WTC11 (cell line): ENCODE results near the gene FBXL7. TPM values are rescaled to one million over a fixed set of nuclear protein-coding genes. Genes with fewer than 3 reads are reported as not detected.

ENCODE experiments used
- ATAC-seq: fragments of 200-7000 bp; cut with Tn5 transposase; 2 replicates; pipeline ENCODE4 v1.10.0; 2021; ENCODE audit warnings: mild to moderate bottlenecking, moderate library complexity
- CTCF ChIA-PET: fragments of 300-600 bp; sonication (Branson Sonifier 250); formaldehyde crosslinking; loops from one replicate; lab custom pipeline; 2021; ENCODE audit warnings: antibody characterized with exemption; lab: Charles Lee
- POLR2A ChIA-PET: fragments of 350-600 bp; sonication (Branson Sonifier 250); formaldehyde crosslinking; loops from one replicate; lab custom pipeline; 2021; ENCODE audit warnings: antibody characterized with exemption; lab: Charles Lee
- DNase-seq: peaks from one replicate; pipeline ENCODE4 v3.0.0; 2021; ENCODE audit warnings: low spot score
- H3K27ac Mint-ChIP-seq: 2 replicates; pipeline ENCODE4 v1.8.0; 2021; ENCODE audit warnings: mixed read lengths
- H3K27me3 Mint-ChIP-seq: 2 replicates; pipeline ENCODE4 v1.8.0; 2021; ENCODE audit warnings: low read depth, mild to moderate bottlenecking, moderate library complexity, mixed read lengths
- H3K36me3 Mint-ChIP-seq: 2 replicates; pipeline ENCODE4 v1.8.0; 2021; ENCODE audit warnings: mixed read lengths
- H3K4me1 Mint-ChIP-seq: 2 replicates; pipeline ENCODE4 v1.8.0; 2022; ENCODE audit warnings: mixed read lengths
- H3K4me3 Mint-ChIP-seq: 2 replicates; pipeline ENCODE4 v1.8.0; 2021; ENCODE audit warnings: mild to moderate bottlenecking, moderate library complexity, mixed read lengths
- H3K9me3 Mint-ChIP-seq: 2 replicates; pipeline ENCODE4 v1.8.0; 2021; ENCODE audit warnings: mixed read lengths
- ARID4B ChIP-seq: sonication (generic); formaldehyde crosslinking; IDR thresholded peaks from 2 replicates; pipeline ENCODE4 v1.8.0; 2023; ENCODE audit warnings: missing genetic modification reagents, mild to moderate bottlenecking, borderline replicate concordance
- CTCF ChIP-seq: fragments of 200-600 bp; IDR thresholded peaks from 2 replicates; pipeline ENCODE4 v1.8.0; 2022; ENCODE audit warnings: antibody characterized with exemption
- E2F4 ChIP-seq: sonication (generic); formaldehyde crosslinking; IDR thresholded peaks from 2 replicates; pipeline ENCODE4 v1.8.1; 2022; ENCODE audit warnings: low read depth, mild to moderate bottlenecking, moderate library complexity, missing genetic modification reagents, borderline replicate concordance
- ESRRA ChIP-seq: sonication (generic); formaldehyde crosslinking; IDR thresholded peaks from 2 replicates; pipeline ENCODE4 v1.8.1; 2022; ENCODE audit warnings: mild to moderate bottlenecking, missing genetic modification reagents, borderline replicate concordance
- GRHL2 ChIP-seq: fragments of 250-450 bp; sonication (Bioruptor Pico); IDR thresholded peaks from 2 replicates; pipeline ENCODE4 v1.8.0; 2022; ENCODE audit warnings: mild to moderate bottlenecking, moderate library complexity; ENCODE audit not compliant: insufficient replicate concordance, severe bottlenecking
- GTF2I ChIP-seq: fragments of 250-450 bp; sonication (Bioruptor Pico); conservative IDR thresholded peaks from 2 replicates; pipeline ENCODE4 v1.4.0; 2021; ENCODE audit warnings: mild to moderate bottlenecking
- MXD4 ChIP-seq: fragments of 250-450 bp; sonication (Bioruptor Pico); IDR thresholded peaks from 2 replicates; pipeline ENCODE4 v1.8.0; 2021; ENCODE audit warnings: mild to moderate bottlenecking, moderate library complexity, borderline replicate concordance
- MYBL2 ChIP-seq: sonication (generic); formaldehyde crosslinking; IDR thresholded peaks from 2 replicates; pipeline ENCODE4 v1.8.1; 2023; ENCODE audit warnings: mild to moderate bottlenecking, moderate library complexity, missing genetic modification reagents
- NR1H2 ChIP-seq: sonication (generic); formaldehyde crosslinking; IDR thresholded peaks from 2 replicates; pipeline ENCODE4 v1.9.0; 2021; ENCODE audit warnings: mild to moderate bottlenecking, moderate library complexity, missing genetic modification reagents
- RELA ChIP-seq: sonication (generic); formaldehyde crosslinking; IDR thresholded peaks from 2 replicates; pipeline ENCODE4 v1.8.1; 2022; ENCODE audit warnings: missing genetic modification reagents, mild to moderate bottlenecking, borderline replicate concordance
- TCF7 ChIP-seq: sonication (generic); formaldehyde crosslinking; IDR thresholded peaks from 2 replicates; pipeline ENCODE4 v1.8.0; 2022; ENCODE audit warnings: mild to moderate bottlenecking, low read depth, missing genetic modification reagents, moderate library complexity
- ZNF219 ChIP-seq: sonication (generic); formaldehyde crosslinking; IDR thresholded peaks from 2 replicates; pipeline ENCODE4 v1.8.0; 2023; ENCODE audit warnings: missing genetic modification reagents, mild to moderate bottlenecking, borderline replicate concordance
- ZNF317 ChIP-seq: sonication (generic); formaldehyde crosslinking; IDR thresholded peaks from 2 replicates; pipeline ENCODE4 v1.8.1; 2023; ENCODE audit warnings: low read depth, mild to moderate bottlenecking, moderate library complexity, missing genetic modification reagents, borderline replicate concordance
- ZNF396 ChIP-seq: fragments of 250-450 bp; sonication (Bioruptor Pico); IDR thresholded peaks from 2 replicates; pipeline ENCODE4 v1.8.0; 2021; ENCODE audit warnings: mild to moderate bottlenecking, moderate library complexity, borderline replicate concordance
- total RNA-seq: library from RNA; stranded (reverse); gene quantifications from 3 replicates; pipeline ENCODE4 v1.2.3, GENCODE V29; 2021
- TF ChIP-seq, protein P1 (sequence below): sonication (generic); formaldehyde crosslinking; IDR thresholded peaks from 2 replicates; pipeline ENCODE4 v1.8.1; 2023; ENCODE audit warnings: mild to moderate bottlenecking, missing genetic modification reagents
- TF ChIP-seq, protein P2 (sequence below): sonication (generic); formaldehyde crosslinking; IDR thresholded peaks from 2 replicates; pipeline ENCODE4 v1.8.1; 2023; ENCODE audit warnings: mild to moderate bottlenecking, missing genetic modification reagents
- TF ChIP-seq, protein P3 (sequence below): sonication (generic); formaldehyde crosslinking; IDR thresholded peaks from 2 replicates; pipeline ENCODE4 v1.8.1; 2022; ENCODE audit warnings: missing genetic modification reagents, borderline replicate concordance

FBXL7 gene
- total RNA-seq, 1 experiment from 2014 or later, result 13.8 TPM

GRCh38 chr5:15757619-15758018 is 257.6 kb downstream of the FBXL7 start:
- ChIA-PET POLR2A (interaction anchor here (0.7 kb wide), 2 partner anchors 190 to 196 kb away, joined by 4 read pairs; no protein-coding TSS in a partner anchor), CTCF (interaction anchor here (0.6 to 0.7 kb wide), 2 partner anchors 20 to 74 kb away, joined by 3 to 4 read pairs; no protein-coding TSS in a partner anchor)
- DNase-seq, result no peak
- TF ChIP-seq ESRRA (CRISPR knock-in tag), result no peak
- Mint-ChIP-seq H3K4me1 (peaks cover 21% of the 10 kb centered on the region), H3K36me3 (no peaks in the 10 kb centered on the region), H3K9me3 (peaks cover 14% of the 10 kb centered on the region), H3K27ac (no peak overlapping the region), H3K27me3 (no peaks in the 10 kb centered on the region), H3K4me3 (no peak overlapping the region)
- no peak for ATAC-seq

- no peaks in the 10 kb centered on the region for H3K36me3 Mint-ChIP-seq
- ChIA-PET POLR2A (no interaction called here), CTCF (no interaction called here)
- H3K27me3 Mint-ChIP-seq, result no peaks in the 10 kb centered on the region
- peaks cover 11% of the 10 kb centered on the region for H3K4me1 Mint-ChIP-seq
- TF ChIP-seq ESRRA (CRISPR knock-in tag), result no peak
- TF ChIP-seq, protein P1, sequence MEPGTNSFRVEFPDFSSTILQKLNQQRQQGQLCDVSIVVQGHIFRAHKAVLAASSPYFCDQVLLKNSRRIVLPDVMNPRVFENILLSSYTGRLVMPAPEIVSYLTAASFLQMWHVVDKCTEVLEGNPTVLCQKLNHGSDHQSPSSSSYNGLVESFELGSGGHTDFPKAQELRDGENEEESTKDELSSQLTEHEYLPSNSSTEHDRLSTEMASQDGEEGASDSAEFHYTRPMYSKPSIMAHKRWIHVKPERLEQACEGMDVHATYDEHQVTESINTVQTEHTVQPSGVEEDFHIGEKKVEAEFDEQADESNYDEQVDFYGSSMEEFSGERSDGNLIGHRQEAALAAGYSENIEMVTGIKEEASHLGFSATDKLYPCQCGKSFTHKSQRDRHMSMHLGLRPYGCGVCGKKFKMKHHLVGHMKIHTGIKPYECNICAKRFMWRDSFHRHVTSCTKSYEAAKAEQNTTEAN (CRISPR knock-in tag), result no peak
- no peak for TF ChIP-seq E2F4
- no peak for TF ChIP-seq NR1H2
- TF ChIP-seq ZNF219, result no peak
- TF ChIP-seq, protein P2, sequence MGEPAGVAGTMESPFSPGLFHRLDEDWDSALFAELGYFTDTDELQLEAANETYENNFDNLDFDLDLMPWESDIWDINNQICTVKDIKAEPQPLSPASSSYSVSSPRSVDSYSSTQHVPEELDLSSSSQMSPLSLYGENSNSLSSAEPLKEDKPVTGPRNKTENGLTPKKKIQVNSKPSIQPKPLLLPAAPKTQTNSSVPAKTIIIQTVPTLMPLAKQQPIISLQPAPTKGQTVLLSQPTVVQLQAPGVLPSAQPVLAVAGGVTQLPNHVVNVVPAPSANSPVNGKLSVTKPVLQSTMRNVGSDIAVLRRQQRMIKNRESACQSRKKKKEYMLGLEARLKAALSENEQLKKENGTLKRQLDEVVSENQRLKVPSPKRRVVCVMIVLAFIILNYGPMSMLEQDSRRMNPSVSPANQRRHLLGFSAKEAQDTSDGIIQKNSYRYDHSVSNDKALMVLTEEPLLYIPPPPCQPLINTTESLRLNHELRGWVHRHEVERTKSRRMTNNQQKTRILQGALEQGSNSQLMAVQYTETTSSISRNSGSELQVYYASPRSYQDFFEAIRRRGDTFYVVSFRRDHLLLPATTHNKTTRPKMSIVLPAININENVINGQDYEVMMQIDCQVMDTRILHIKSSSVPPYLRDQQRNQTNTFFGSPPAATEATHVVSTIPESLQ (CRISPR knock-in tag), result no peak
- no peak for TF ChIP-seq RELA (CRISPR knock-in tag)
- TF ChIP-seq MXD4 (CRISPR knock-in tag), result no peak
- TF ChIP-seq ARID4B, result no peak
- TF ChIP-seq, protein P3, sequence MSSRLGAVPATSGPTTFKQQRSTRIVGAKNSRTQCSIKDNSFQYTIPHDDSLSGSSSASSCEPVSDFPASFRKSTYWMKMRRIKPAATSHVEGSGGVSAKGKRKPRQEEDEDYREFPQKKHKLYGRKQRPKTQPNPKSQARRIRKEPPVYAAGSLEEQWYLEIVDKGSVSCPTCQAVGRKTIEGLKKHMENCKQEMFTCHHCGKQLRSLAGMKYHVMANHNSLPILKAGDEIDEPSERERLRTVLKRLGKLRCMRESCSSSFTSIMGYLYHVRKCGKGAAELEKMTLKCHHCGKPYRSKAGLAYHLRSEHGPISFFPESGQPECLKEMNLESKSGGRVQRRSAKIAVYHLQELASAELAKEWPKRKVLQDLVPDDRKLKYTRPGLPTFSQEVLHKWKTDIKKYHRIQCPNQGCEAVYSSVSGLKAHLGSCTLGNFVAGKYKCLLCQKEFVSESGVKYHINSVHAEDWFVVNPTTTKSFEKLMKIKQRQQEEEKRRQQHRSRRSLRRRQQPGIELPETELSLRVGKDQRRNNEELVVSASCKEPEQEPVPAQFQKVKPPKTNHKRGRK, result no peak
- no peak for TF ChIP-seq ZNF317
- no peak overlapping the region for H3K27ac Mint-ChIP-seq
- DNase-seq (no peak), ATAC-seq (no peak)
- H3K4me3 Mint-ChIP-seq, result no peak overlapping the region
- peaks cover 5% of the 10 kb centered on the region; the same call in 1 of the 2 replicates for H3K9me3 Mint-ChIP-seq
Observed at GRCh38 chr5:15762668-15763067, 262.7 kb downstream of the FBXL7 start.

DNA sequence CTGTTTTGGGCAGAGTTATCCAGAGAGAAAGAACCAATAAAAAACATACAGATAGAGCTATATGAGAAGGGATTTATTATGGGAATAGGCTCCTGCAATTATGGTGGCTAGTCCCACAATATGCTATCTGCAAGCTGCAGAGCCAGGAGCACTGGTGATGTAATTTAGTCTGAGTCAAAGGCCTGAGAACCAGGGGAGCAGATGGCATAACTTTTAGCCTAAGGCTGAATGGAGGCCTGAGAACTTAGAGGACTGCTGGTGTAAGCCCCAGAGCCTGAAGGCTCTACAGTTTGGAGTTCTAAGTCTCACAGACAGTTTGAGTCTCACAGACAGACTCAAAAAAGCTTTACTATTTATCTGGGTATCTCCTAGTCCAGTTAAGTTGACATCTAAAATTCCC is 263.8 kb downstream of the FBXL7 start:
- Mint-ChIP-seq H3K9me3 (peaks cover 5% of the 10 kb centered on the region; the same call in 1 of the 2 replicates), H3K36me3 (no peaks in the 10 kb centered on the region), H3K27me3 (no peaks in the 10 kb centered on the region), H3K4me3 (no peak overlapping the region), H3K4me1 (peaks cover 8% of the 10 kb centered on the region), H3K27ac (no peak overlapping the region)
- no peak for DNase-seq
- no peak for ATAC-seq
- ChIA-PET POLR2A (no interaction called here), CTCF (no interaction called here)
- TF ChIP-seq ZNF396 (CRISPR knock-in tag) (no peak), MYBL2 (CRISPR knock-in tag) (no peak), TCF7 (CRISPR knock-in tag) (no peak), NR1H2 (no peak), GTF2I (CRISPR knock-in tag) (no peak), CTCF (no peak), GRHL2 (CRISPR knock-in tag) (no peak)
- TF ChIP-seq, protein P1 (CRISPR knock-in tag), result no peak
